RWPE2 (cell line): Measurements from ENCODE around the gene TMEM184A.

Source experiments
- ATAC-seq: fragments of 200-7000 bp; cut with Tn5 transposase; 3 replicates; pipeline ENCODE4 v1.9.1; 2021; ENCODE audit warnings: low read depth
- DNase-seq: peaks from one replicate; pipeline ENCODE4 v3.0.0-alpha.2; 2020; ENCODE audit warnings: low spot score
- H3K27ac ChIP-seq: fragments of 450-650 bp; 2 replicates; pipeline ENCODE4 v1.5.1; 2017; ENCODE audit warnings: mild to moderate bottlenecking; ENCODE audit not compliant: poor library complexity, severe bottlenecking
- H3K27me3 ChIP-seq: fragments of 250-450 bp; sonication (Bioruptor Pico); 2 replicates; pipeline ENCODE4 v1.5.1; 2021; ENCODE audit warnings: mild to moderate bottlenecking, moderate library complexity; ENCODE audit not compliant: insufficient read depth, poor library complexity, severe bottlenecking
- H3K36me3 ChIP-seq: fragments of 250-450 bp; sonication (Bioruptor Pico); 2 replicates; pipeline ENCODE4 v1.5.1; 2020; ENCODE audit warnings: low read depth, mild to moderate bottlenecking, moderate library complexity
- H3K4me1 ChIP-seq: fragments of 250-450 bp; sonication (Bioruptor Pico); 2 replicates; pipeline ENCODE4 v1.5.1; 2021; ENCODE audit warnings: mild to moderate bottlenecking, moderate library complexity; ENCODE audit not compliant: insufficient read depth, poor library complexity, severe bottlenecking
- H3K4me3 ChIP-seq: fragments of 250-450 bp; sonication (Bioruptor Pico); 2 replicates; pipeline ENCODE4 v1.5.1; 2021; ENCODE audit warnings: mild to moderate bottlenecking, moderate library complexity; ENCODE audit not compliant: severe bottlenecking
- H3K9me3 ChIP-seq: fragments of 250-450 bp; sonication (Bioruptor Pico); 2 replicates; pipeline ENCODE4 v1.5.1; 2021; ENCODE audit warnings: mild to moderate bottlenecking, moderate library complexity; ENCODE audit not compliant: severe bottlenecking
- TF ChIP-seq, protein P1 (sequence below): fragments of 450-650 bp; IDR thresholded peaks from one replicate; pipeline ENCODE4 v1.5.1; 2017; ENCODE audit warnings: mild to moderate bottlenecking, moderate library complexity; ENCODE audit not compliant: poor library complexity, severe bottlenecking

Gene TMEM184A

DNA sequence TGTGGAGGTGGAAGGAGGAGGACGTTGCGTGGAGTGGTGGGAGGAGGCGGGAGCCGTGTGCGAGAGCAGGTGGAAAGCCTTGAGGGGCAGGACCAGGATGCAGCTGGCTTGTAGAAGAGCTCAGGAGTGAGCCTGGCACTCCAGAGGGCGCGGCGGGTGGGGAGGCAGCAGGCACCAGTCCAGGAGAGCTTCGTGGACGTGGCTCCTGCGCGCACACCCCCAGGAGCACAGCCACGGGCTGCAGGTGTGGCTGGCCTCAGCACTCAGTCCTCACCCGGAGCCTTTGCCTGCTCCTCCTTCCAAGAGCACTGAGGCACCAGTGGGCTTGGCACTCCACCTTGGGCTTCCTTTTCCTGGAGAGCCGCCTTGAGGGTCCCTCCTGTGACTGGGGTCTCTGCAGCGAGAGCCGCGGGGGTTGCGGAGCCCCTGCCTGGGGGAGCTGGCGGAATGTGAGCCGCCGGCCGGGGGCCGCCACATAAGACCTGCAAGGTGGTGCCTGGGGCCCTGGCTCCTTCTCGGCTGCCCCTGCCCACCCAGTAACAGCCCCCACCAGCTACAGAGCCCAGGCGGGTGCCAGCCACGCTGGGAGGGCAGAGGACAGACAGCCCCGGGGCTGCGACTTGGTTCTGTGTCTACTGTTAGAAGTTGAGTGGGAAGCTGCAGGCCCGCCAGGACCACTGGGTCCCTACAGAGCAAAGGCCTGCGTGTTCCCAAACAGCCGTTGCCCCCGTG, 14.4 kb downstream of the TMEM184A start:
- no peaks in the 10 kb centered on the region for H3K9me3 ChIP-seq
- DNase-seq (peak; percentile 66), ATAC-seq (no peak)
- no peak overlapping the region for H3K4me3 ChIP-seq
- TF ChIP-seq, protein P1, sequence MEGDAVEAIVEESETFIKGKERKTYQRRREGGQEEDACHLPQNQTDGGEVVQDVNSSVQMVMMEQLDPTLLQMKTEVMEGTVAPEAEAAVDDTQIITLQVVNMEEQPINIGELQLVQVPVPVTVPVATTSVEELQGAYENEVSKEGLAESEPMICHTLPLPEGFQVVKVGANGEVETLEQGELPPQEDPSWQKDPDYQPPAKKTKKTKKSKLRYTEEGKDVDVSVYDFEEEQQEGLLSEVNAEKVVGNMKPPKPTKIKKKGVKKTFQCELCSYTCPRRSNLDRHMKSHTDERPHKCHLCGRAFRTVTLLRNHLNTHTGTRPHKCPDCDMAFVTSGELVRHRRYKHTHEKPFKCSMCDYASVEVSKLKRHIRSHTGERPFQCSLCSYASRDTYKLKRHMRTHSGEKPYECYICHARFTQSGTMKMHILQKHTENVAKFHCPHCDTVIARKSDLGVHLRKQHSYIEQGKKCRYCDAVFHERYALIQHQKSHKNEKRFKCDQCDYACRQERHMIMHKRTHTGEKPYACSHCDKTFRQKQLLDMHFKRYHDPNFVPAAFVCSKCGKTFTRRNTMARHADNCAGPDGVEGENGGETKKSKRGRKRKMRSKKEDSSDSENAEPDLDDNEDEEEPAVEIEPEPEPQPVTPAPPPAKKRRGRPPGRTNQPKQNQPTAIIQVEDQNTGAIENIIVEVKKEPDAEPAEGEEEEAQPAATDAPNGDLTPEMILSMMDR = no peak
- H3K27me3 ChIP-seq = no peaks in the 10 kb centered on the region
- H3K36me3 ChIP-seq = peaks cover 35% of the 10 kb centered on the region
- no peak overlapping the region for H3K27ac ChIP-seq
- H3K4me1 ChIP-seq = peaks cover 14% of the 10 kb centered on the region

DNA sequence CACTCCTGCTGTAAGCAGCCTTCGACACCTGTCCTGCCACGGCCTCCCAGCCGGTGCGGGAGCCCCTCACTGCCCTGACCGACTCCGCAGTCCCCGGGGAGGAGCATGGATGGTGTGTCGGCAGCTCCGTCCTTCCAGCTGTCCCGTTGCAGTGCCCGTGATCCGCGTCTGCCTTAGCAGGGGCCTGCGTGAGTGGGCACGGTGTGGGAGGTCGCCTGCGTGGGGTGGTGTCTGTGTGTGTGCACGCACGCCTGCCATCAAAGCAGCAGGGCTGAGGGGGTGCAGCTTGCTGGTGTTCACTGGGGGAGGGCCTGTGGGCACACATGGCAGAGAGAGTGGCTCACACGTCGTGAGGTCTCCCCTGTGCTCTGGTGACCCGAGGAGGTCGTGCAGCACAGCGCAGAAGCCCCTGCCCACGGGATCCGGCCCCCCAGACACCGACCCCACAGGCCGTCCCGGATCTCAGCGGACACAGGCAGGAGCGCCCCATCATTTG, 15.2 kb downstream of the TMEM184A start:
- H3K27me3 ChIP-seq = no peaks in the 10 kb centered on the region
- peaks cover 16% of the 10 kb centered on the region for H3K4me1 ChIP-seq
- DNase-seq = peak; percentile 63
- H3K4me3 ChIP-seq = no peak overlapping the region
- no peak for ATAC-seq
- H3K27ac ChIP-seq = no peak overlapping the region
- TF ChIP-seq, protein P1 = no peak
- H3K9me3 ChIP-seq = no peaks in the 10 kb centered on the region
- H3K36me3 ChIP-seq = peaks cover 35% of the 10 kb centered on the region

DNA sequence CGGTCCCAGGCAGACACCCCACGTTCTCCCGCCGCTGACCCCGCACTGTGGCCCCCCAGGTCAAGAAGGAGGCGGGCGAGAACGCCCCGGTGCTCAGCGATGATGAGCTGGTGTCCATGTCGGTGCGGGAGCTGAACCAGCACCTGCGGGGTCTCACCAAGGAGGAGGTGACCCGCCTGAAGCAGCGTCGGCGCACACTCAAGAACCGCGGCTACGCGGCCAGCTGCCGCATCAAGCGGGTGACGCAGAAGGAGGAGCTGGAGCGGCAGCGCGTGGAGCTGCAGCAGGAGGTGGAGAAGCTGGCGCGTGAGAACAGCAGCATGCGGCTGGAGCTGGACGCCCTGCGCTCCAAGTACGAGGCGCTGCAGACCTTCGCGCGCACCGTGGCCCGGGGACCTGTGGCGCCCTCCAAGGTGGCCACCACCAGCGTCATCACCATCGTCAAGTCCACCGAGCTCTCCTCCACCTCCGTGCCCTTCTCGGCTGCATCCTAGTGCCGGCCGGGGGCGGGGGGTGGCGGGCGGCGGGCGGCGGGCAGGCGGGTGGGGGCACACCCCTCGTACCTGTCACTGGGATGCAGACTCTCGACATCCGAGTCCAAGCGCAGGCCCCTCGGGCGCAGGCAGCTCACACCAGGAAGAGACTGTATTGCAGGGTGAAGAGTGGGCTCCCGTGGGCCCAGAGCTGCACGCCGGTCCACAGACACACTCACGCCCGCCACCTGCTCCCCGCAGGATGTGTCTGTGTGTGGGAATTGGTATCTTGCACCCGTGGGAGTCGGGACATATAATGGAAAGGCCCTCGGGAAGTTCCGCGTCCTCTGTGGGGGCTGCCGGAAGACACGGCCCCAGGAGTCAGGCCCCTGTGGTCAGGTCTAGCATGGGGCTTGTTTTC, 15.9 kb downstream of the TMEM184A start:
- Histone ChIP-seq H3K4me3 (no peak overlapping the region), H3K9me3 (no peaks in the 10 kb centered on the region), H3K27me3 (no peaks in the 10 kb centered on the region), H3K27ac (no peak overlapping the region), H3K4me1 (peaks cover 16% of the 10 kb centered on the region), H3K36me3 (peaks cover 38% of the 10 kb centered on the region)
- no peak for DNase-seq
- ATAC-seq = no peak
- TF ChIP-seq, protein P1 = no peak

DNA sequence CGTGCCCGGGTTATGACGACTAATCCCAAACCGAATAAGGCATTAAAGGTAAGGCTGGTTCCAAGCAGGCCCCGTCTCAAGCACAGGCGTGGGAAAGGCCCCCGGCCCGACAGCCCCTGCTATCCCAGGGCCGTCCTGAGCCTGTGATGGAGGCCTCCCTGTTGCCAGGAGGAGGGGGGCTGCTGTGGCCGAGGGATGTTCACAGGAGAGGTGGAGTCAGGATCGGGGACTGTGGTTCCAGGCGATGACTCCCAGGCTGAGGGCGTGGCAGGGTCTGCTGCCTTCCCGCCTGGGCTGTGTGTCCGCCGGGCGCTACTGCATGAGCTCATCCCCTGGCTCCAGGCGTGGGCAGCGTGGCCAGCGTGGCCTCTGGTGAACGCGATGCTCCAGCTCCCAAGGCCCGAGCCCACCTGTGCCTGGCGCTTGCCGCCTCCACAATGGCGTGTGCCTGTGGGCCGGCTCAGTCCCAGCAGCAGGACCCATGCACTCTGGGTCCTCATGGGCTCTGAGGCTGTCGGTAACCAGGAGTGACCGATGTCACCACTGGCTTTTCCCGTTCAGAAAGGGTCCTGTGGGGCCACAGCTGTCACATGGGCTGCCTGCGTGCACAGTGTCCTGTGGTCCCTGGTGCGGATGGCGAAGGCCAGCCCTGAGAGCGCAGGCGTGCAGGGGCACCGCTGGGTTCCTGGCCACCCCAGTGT, 16.7 kb downstream of the TMEM184A start:
- ATAC-seq = no peak
- DNase-seq = peak; percentile 62
- no peak overlapping the region for H3K4me3 ChIP-seq
- peaks cover 16% of the 10 kb centered on the region for H3K4me1 ChIP-seq
- H3K27me3 ChIP-seq = no peaks in the 10 kb centered on the region
- TF ChIP-seq, protein P1 = no peak
- peaks cover 39% of the 10 kb centered on the region for H3K36me3 ChIP-seq
- H3K27ac ChIP-seq = peak overlapping the region; percentile 72
- H3K9me3 ChIP-seq = no peaks in the 10 kb centered on the region
